PC-3 (cell line): ENCODE measurements around the gene ZMIZ1.

Source experiments
- EZH2 ChIP-seq: fragments of 300-600 bp; sonication (generic); IDR thresholded peaks from one replicate; pipeline ENCODE4 v1.6.1; 2017; ENCODE audit warnings: antibody characterized with exemption, mild to moderate bottlenecking, low read length; ENCODE audit not compliant: unreplicated experiment
- EZH2phosphoT487 ChIP-seq: fragments of 300-600 bp; sonication (generic); IDR thresholded peaks from 2 replicates; pipeline ENCODE4 v1.6.1; 2018; ENCODE audit warnings: mild to moderate bottlenecking, antibody characterized with exemption, low read length, borderline replicate concordance
- TF ChIP-seq, protein P1 (sequence below): fragments of 300-600 bp; sonication (generic); conservative IDR thresholded peaks from 2 replicates; pipeline ENCODE4 v1.5.1; 2017; ENCODE audit warnings: antibody characterized with exemption, low read depth, mild to moderate bottlenecking, low read length

DNA sequence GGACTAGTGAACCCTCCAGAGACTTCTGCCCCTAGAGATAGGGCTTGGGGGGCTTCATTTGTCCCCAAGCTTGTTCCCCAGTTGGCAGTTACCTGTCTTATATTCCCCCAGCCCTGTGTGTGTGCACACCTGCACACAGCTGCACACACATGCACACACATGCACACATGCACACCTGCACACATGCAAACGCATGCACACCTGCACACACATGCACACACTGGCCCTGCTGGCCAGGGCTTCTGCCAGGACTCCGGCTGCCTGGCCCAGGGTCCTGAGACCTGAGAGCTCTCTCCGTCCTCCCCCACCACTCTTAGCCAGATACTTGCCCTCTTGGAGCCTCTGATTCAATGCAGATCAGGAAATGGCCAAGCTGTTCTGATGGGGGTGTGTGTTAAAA lies 6.7 kb downstream of the ZMIZ1 start:
- TF ChIP-seq, protein P1, sequence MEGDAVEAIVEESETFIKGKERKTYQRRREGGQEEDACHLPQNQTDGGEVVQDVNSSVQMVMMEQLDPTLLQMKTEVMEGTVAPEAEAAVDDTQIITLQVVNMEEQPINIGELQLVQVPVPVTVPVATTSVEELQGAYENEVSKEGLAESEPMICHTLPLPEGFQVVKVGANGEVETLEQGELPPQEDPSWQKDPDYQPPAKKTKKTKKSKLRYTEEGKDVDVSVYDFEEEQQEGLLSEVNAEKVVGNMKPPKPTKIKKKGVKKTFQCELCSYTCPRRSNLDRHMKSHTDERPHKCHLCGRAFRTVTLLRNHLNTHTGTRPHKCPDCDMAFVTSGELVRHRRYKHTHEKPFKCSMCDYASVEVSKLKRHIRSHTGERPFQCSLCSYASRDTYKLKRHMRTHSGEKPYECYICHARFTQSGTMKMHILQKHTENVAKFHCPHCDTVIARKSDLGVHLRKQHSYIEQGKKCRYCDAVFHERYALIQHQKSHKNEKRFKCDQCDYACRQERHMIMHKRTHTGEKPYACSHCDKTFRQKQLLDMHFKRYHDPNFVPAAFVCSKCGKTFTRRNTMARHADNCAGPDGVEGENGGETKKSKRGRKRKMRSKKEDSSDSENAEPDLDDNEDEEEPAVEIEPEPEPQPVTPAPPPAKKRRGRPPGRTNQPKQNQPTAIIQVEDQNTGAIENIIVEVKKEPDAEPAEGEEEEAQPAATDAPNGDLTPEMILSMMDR, result no peak
- TF ChIP-seq EZH2, result no peak
- TF ChIP-seq EZH2phosphoT487, result no peak
